GM18868 (cell line): ENCODE results near the gene TEX54.
"Not testable (repeated sequence)": the region's sequence is repeated elsewhere in the genome, so short reads cannot be mapped to it uniquely, and the experiment has no call there.

ENCODE experiments used
- ATAC-seq: cut with Tn5 transposase; IDR thresholded peaks from one replicate; pipeline ENCODE4 v1.9.1; 2021; ENCODE audit warnings: mild to moderate bottlenecking, moderate library complexity; ENCODE audit not compliant: unreplicated experiment

The TEX54 gene

GRCh38 chr11:62855571-62856332 lies 23.1 kb upstream of the TEX54 start:
- ATAC-seq, result peak; percentile 82

- ATAC-seq, result no peak
These were observed 22.4 kb upstream of the TEX54 start for GRCh38 chr11:62854825-62855570.

GRCh38 chr11:62854013-62854824 lies 21.6 kb upstream of the TEX54 start:
- no peak for ATAC-seq

- no peak for ATAC-seq
These were observed 20.8 kb upstream of the TEX54 start for GRCh38 chr11:62853279-62853965.

- no peak for ATAC-seq
These were observed 20.0 kb upstream of the TEX54 start for GRCh38 chr11:62852523-62853188.

GRCh38 chr11:62851807-62852522 lies 19.3 kb upstream of the TEX54 start:
- no peak for ATAC-seq

GRCh38 chr11:62850911-62851806 lies 18.5 kb upstream of the TEX54 start:
- no peak for ATAC-seq

GRCh38 chr11:62847767-62848314 lies 15.2 kb upstream of the TEX54 start:
- ATAC-seq, result no peak

- no peak for ATAC-seq
These were observed 13.5 kb upstream of the TEX54 start for GRCh38 chr11:62846177-62846576.

GRCh38 chr11:62844154-62844553 lies 11.5 kb upstream of the TEX54 start:
- no peak for ATAC-seq

GRCh38 chr11:62843466-62843865 lies 10.8 kb upstream of the TEX54 start:
- ATAC-seq, result no peak

GRCh38 chr11:62842891-62843290 lies 10.2 kb upstream of the TEX54 start:
- ATAC-seq, result not testable (repeated sequence)

GRCh38 chr11:62842171-62842741 lies 9.6 kb upstream of the TEX54 start:
- no peak for ATAC-seq

GRCh38 chr11:62841361-62842170 lies 8.9 kb upstream of the TEX54 start:
- ATAC-seq, result peak; percentile 67

GRCh38 chr11:62840721-62841360 lies 8.2 kb upstream of the TEX54 start:
- not testable (repeated sequence) for ATAC-seq

GRCh38 chr11:62839050-62839945 lies 6.7 kb upstream of the TEX54 start, which contains the start of gene WDR74:
WDR74 (minus strand) TSS chr11:62839590; CDS start chr11:62839570, 20 bp downstream.
- ATAC-seq, result peak; percentile 39
